GM19324 (cell line): ENCODE data around the gene GALNT18.

ENCODE experiments used
- ATAC-seq: cut with Tn5 transposase; IDR thresholded peaks from one replicate; pipeline ENCODE4 v1.9.1; 2021; ENCODE audit warnings: mild to moderate bottlenecking, moderate library complexity; ENCODE audit not compliant: unreplicated experiment, low FRiP score

Gene GALNT18

DNA sequence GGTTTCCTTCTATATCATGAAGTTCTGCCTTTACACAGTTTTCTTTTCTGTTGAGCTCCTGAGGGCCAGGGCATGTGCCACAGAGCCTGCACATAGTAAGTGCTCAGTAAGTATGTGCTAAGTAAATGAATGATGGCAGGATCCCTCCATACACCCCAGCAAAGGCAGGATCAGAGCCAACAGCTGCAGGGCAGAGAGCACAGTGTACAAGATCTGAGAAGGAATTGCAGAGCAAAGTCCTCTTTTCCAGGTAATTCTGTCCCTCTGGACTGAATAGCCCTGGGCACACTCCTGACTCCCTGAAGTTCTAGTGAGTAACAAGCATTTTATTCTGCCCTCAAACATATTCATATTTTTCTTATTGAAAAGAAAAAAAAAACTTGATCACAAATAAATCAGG, 117.7 kb downstream of the GALNT18 start:
- ATAC-seq: no peak

DNA sequence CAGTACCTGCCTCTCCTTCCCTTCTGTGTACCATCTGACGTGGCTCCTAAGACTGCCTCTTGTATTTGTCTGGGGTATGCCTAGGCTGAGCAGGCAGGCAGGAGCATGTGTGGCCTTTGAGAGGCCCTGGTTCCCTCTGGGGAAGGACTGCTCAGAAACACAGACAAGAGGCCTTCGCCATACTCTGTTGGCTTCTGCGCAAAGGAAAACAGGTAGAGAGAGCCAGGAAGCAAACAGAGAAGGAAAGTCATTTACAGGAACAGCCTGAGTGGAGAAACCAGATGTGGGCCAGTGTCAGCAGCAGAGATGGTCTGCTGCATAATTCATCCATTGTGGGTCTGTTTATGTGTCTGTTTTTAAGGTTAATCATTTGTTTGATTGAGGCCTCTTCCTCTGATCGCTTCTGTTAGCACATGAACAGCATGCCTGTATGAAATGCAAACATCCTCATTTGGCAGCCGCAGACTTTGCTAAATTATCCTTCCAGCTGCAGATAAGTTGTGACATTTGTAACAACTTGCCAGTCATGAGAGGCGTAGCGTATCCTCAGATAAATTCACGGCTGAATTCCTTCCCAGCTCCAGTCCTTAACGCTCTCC, 119.4 kb downstream of the GALNT18 start:
- no peak for ATAC-seq

DNA sequence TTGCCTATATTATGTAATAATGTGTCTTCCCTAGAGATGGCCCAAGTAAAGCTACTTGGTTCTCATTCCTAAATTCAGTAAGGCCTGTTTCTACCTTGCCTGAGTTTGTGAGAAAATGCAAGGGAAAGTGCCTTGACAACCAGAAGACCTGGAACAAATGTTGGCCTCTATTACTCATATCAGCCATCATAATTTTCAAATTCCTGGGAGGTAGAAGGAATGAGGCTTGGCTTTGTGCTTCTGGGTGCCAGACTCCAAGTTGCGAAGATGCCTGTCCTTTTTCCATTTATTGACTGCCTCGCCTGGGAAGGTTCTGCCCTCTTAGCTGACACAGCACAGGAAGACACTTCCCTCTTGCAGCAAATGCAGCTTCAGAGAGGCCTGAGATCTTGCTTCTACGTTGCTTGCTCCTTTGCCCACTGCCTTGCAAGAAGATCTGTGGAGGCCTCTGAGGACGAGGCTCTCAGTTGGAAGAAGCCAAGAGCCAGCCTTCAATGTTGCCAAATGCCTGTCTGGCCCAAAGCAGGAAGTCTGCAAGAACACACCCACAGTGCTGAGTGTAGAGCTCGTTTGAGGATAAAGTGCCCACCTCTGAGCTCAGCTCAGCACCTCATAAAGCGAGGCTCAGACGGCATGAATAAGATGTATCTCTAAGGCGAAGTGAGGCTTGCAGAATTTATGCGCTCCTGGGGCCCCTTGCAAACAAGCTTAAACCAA, 120.1 kb downstream of the GALNT18 start:
- no peak for ATAC-seq

GRCh38 chr11:11500744-11501487, 120.9 kb downstream of the GALNT18 start:
- ATAC-seq: no peak

DNA sequence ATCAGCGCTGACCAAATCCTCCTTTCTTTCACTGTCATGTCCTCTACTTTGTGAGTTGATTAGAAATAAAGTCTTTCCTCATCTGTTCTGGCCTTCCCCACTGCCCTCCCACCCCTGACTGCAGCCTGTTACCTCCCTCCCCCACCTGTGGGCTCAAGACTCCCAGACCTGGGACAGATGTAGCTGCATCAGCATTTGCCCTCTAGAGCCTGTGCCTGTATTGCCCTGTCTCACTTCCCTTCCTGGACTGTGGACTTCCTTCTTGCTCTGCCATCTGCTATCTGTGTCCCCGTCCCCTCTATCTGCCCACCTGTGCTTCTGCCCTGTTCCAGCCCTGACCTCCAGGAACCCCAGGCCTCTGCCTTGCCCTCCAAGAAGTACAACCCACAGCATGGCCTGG, 122.5 kb downstream of the GALNT18 start:
- ATAC-seq: no peak

DNA sequence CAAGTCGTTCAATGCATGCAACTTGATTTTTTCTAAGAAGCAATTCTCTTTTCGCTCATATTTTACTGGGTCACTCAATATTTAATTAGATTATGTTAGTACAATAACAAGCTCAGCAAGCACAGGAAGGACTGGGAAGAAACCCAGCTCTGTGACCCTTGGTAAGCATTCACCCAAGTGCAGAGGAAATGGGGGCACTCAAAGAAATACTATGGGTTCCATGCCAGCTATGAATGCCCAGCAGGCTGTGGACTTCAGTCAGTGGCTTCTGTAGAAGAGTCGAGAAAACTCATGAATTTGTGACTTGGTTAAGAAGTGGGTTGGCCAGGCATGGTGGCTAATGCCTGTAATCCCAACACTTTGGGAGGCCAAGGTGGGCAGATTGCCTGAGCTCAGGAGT, 123.6 kb downstream of the GALNT18 start:
- ATAC-seq: no peak

GRCh38 chr11:11496879-11497278, 124.9 kb downstream of the GALNT18 start:
- no peak for ATAC-seq

DNA sequence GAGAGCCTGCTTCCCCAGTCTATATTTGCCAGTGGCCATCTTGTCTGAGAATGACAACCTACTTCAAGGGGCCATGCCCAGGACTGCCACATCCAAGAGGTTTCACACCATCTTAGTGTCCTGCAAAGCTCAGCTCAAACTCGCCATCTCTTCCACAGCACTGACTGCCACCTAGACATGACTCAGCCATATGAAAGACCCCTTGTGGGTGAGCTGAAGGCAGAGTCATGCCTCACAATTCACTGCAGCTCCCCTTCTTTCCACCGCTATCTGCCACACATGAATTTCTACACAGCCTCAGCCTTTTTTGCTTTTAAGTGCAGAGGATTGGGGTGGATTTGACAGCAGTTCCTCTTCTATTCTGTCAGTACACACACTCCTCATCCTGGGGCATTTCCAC, 127.5 kb downstream of the GALNT18 start:
- ATAC-seq: no peak

GRCh38 chr11:11493698-11494097, 128.1 kb downstream of the GALNT18 start:
- ATAC-seq: no peak

DNA sequence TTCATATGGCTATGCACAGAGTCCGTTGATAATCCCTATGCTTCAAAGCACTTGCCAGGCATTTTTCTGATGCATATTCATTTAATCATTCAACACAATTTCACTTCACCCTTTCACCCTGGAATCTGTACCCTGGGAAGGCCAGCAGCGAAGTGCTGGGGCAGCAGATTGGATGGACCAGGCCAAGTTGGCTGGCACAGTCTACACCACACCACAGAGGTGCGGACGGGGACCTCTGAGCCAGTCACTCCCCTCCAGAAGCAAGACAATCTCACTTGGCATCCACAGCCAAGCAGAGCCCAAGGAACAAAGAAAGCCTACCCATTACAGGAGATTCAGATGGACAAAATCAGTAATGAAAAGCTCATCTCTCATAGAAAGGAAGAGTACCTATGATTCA, 130.2 kb downstream of the GALNT18 start:
- ATAC-seq: no peak

GRCh38 chr11:11491014-11491413, 130.8 kb downstream of the GALNT18 start:
- ATAC-seq: no peak

DNA sequence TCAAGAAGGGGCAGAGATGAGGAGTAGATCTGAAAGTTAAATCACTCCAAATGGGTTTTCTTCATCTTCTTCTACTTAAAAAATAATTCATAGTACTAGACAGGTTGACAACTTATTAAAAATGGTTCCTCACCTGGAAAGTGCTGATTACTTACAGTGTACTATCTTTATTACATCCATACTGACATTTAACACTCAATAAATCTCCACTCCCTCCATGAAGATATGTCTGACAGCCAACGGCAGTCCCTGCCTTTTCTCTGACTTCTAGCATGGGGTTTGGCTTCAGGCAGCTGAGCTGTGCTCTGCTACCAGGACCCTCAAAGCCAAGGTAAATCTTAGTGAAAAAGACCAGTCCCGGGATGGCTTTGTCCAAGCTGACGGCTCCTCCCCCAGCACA, 135.4 kb downstream of the GALNT18 start:
- no peak for ATAC-seq

DNA sequence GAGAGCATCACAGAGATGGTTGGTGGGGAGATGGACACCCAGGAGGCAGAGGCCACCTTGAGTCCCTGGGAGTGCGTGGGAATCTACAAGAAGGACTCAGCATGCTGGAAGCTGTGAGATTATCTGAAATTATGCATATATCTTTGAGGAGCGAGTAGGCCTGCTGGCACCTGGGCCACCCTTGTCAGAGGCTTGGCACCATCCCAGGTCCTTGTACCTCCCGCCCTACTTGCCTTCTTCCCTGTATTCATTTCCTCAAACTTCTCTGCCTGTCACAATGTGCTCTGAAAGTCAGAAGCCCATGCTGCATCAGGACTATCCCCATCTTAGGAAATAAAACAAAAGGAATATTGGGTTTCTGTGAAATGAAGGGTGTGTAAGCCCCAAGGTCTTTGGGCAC, 135.8 kb downstream of the GALNT18 start:
- ATAC-seq: no peak

- no peak for ATAC-seq
These were observed 138.2 kb downstream of the GALNT18 start for GRCh38 chr11:11483627-11484026.

- ATAC-seq: no peak
These were observed 139.1 kb downstream of the GALNT18 start for GRCh38 chr11:11482730-11483129.

GRCh38 chr11:11481371-11481770, 140.4 kb downstream of the GALNT18 start:
- ATAC-seq: no peak

DNA sequence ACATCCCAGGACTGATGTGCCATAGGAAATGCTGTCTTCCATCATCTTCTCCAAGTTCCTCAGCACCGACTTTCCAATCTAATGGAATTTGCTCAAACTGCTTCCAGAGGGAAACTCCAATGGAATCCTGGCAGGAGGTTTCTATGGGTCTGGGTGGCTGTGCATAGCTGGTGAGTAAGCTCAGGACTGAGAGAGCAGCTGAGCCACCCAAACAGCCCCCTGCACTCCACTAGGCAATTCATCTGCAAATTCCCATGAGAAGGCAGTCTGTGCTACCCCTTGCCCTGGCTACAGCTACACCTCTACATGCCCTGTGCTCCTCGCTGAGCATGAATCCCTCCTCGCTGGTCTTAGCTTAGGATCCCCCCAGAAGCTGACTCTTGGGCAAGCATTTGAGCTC, 140.8 kb downstream of the GALNT18 start:
- ATAC-seq: no peak

DNA sequence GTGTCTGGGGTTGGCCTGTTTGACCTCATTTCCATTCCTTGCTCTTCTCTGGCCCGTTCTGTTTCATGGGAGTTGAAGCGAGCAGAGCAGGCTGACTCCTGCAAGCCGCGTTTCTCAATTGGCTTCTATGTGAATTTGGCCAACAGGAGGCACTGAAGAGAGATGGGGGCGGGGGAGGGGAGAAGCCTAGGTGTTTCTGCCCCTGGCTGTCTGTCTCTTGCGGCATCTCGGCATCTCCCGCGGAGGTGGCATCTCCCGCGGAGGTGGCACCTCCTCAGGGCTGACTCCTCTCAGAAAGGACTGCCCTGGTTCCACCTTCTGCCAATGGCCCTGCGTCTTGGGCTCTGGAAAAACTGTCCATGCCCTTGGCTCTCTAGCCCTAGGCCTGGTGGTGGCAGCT, 143.1 kb downstream of the GALNT18 start:
- ATAC-seq: no peak

DNA sequence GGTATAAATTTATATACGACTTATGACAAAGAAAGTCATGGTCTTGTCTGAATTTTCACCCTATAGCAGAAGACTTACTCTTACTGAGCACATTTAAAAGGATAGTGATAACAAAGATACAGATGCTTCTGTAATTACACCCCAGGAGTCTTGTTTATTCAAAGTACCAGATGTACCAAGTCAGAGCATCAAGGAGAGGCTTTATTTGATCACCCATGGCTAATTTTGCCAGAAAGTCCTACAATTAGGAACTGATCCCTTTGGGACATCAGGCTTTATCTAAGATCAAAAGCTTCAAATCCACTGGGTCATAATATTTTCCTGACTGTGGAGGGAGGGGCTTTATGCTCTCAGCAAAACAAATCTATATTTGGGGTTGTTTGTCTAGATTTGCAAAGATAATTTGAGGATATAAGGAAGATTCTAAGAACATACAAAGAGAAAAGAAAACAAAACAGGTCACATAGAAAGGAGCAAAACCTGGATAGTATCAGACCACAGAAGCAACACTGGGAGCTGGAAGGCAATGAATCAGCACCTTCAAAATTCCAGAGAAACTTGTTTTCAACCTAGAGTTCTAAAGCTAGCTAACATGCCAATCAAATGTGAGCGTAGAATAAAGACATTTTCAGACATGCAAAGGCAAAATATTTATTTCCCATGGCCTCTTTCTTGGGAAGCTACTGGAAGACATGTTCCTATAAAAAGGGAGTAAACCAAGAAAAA, 143.9 kb downstream of the GALNT18 start:
- no peak for ATAC-seq

DNA sequence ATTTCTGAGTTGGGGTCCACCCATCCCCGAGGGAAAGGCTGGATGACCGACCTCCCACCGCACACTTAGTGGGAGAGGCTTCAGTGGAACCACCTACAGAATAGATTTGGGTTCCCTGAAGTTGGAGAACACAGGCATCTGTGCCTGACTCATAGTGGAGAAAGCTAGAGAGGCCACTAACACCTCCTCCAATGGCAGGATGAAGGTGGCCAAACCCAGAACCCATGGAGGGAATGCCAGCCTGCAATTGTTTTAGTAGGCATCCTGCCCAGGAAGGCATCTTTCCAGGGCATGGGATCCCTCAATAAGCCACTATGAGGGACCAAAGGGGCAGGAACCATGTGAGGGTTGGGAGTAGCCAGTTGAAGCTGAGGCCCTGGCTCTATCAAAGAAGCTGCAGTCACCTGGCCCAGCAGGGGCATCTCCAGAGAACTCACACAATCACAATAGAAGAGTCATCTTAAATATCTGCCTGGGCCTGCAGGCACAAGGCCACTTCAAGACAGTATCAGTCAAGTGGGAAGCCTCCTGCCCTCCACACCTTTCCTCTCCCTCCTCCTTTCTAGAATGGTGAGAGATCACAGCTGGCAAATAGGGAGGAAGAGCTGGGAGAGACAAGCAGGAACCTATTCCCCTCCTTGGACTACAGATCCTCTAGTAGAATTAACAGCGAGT, 144.7 kb downstream of the GALNT18 start:
- ATAC-seq: no peak

- no peak for ATAC-seq
These were observed 145.3 kb downstream of the GALNT18 start for GRCh38 chr11:11476499-11476898.
